Measurements from ENCODE around the gene ENOX1.

The ENOX1 gene

DNA sequence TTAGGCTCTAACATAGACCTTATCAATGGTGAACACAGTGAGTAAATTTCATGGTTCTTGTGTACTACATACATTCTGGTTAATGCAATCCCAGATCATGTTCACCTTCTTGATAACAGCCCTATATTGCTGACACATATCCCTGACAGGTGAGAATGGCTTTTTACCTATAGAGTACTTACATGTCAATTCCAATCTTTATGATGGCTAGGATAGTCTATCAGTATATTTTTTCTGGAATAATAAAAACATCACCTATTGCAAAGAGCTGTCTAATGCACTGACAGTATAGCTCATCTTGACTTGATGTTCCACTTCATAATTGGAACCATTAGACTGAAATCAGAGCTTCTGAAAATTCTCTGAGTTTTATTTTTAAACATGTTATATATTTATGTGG lies 199.4 kb downstream of the ENOX1 start:
- TF ChIP-seq, protein P1, sequence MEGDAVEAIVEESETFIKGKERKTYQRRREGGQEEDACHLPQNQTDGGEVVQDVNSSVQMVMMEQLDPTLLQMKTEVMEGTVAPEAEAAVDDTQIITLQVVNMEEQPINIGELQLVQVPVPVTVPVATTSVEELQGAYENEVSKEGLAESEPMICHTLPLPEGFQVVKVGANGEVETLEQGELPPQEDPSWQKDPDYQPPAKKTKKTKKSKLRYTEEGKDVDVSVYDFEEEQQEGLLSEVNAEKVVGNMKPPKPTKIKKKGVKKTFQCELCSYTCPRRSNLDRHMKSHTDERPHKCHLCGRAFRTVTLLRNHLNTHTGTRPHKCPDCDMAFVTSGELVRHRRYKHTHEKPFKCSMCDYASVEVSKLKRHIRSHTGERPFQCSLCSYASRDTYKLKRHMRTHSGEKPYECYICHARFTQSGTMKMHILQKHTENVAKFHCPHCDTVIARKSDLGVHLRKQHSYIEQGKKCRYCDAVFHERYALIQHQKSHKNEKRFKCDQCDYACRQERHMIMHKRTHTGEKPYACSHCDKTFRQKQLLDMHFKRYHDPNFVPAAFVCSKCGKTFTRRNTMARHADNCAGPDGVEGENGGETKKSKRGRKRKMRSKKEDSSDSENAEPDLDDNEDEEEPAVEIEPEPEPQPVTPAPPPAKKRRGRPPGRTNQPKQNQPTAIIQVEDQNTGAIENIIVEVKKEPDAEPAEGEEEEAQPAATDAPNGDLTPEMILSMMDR (IDR thresholded peaks at IDR 0.05) = no peak
- TF ChIP-seq ZFX (IDR thresholded peaks at IDR 0.05; ENCODE audit: borderline replicate concordance) = no peak
- no peak overlapping the region for H3K27ac ChIP-seq

DNA sequence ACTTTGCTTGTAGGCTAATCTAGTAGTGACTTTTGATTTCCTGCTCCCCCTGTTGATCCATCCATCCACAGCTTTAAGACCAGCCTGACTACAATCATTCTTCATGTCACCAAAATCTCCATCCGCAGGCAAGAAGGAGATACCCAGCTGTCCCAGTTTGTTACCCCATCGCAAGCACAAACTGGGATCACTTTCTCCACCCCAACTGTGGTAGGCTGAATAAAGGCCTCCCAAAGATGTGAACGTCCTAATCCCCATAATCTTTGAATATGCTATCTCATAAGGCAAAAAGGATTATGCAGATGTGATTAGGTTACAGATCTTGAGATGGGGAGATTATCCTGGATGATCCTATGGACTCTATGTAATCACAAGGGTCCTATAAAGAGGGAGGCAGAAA lies 202.0 kb downstream of the ENOX1 start:
- TF ChIP-seq ZFX (IDR thresholded peaks at IDR 0.05; ENCODE audit: borderline replicate concordance) = no peak
- TF ChIP-seq, protein P1 (IDR thresholded peaks at IDR 0.05) = no peak
- no peak overlapping the region for H3K27ac ChIP-seq

DNA sequence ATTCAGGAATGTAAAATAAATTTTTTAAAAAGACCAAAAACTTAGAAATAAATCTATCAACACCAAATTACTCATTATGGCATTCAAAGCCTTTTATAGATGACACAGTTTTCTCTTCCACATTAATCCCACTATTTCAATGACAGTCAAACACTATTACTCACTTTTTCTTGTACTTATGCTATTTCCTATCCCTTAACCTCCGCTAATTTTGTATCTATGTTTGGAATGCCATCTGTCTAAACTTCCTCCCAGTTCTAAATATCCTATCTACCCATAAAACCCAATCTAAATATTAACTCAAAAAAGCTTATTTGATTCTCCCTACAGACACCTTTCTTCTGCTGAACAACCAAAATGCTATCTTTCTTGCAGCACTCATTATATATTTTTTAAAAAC lies 203.5 kb downstream of the ENOX1 start:
- TF ChIP-seq ZFX (IDR thresholded peaks at IDR 0.05; ENCODE audit: borderline replicate concordance) = no peak
- TF ChIP-seq, protein P1 (IDR thresholded peaks at IDR 0.05) = no peak
- no peak overlapping the region for H3K27ac ChIP-seq

DNA sequence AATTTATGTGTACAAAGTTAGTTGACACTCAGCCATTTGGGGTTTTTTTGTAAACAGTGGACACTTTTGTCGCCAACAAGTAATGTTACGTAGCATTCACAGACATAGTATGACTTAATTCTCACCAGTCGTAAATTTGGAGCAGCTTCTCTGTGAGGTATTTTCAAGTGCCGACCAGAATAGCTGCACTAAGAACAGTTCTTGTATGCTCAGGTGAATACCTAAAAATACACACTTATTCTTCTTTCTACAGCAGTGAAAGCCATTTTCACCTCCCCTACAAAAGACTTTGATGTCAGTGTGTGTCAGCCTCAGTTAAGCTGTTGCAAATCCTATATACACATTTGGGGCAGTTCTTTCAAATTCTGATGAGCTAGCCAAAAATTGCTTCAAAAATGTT lies 206.5 kb downstream of the ENOX1 start:
- TF ChIP-seq, protein P1 (IDR thresholded peaks at IDR 0.05) = no peak
- no peak for TF ChIP-seq ZFX (IDR thresholded peaks at IDR 0.05; ENCODE audit: borderline replicate concordance)
- no peak overlapping the region for H3K27ac ChIP-seq

DNA sequence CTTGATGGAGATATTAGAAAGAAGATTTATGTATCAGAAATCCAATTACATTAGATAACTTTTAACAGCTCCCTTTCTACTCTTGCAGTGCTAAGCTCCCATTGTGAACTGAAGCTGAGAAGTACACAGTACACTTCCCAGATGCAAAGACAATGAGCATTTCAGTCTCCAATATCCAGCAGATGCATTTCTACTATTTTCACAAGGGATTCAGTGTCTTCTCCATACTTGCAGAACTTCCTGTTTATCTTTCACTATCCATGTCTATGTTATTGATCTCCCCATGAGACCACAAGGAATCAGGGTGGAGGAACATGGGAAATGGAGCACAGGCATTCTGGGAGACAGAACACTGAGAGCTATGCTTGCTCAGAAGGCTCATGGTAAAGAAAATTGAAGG lies 207.5 kb downstream of the ENOX1 start:
- H3K27ac ChIP-seq = no peak overlapping the region
- TF ChIP-seq ZFX (IDR thresholded peaks at IDR 0.05; ENCODE audit: borderline replicate concordance) = no peak
- TF ChIP-seq, protein P1 (IDR thresholded peaks at IDR 0.05) = no peak

DNA sequence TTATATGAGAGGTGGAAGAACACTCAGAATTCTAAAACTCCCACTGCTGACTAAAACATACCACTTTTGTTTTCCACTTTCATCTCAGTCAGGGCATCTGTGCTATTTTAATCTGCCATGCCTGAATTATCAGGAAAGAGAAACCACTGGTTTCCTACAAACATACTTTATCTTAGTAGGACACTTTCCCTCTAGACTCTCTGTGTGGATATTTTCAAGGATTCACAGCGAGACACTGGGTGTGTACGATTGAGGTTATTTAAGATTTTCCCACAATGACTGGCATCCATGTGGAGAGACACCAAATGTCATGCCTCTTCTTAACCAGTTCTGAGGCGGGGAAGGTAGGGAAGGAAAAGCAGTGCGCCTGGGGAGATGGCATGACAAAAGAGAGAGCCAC lies 212.2 kb downstream of the ENOX1 start:
- H3K27ac ChIP-seq = no peak overlapping the region
- TF ChIP-seq, protein P1 (IDR thresholded peaks at IDR 0.05) = no peak
- no peak for TF ChIP-seq ZFX (IDR thresholded peaks at IDR 0.05; ENCODE audit: borderline replicate concordance)

DNA sequence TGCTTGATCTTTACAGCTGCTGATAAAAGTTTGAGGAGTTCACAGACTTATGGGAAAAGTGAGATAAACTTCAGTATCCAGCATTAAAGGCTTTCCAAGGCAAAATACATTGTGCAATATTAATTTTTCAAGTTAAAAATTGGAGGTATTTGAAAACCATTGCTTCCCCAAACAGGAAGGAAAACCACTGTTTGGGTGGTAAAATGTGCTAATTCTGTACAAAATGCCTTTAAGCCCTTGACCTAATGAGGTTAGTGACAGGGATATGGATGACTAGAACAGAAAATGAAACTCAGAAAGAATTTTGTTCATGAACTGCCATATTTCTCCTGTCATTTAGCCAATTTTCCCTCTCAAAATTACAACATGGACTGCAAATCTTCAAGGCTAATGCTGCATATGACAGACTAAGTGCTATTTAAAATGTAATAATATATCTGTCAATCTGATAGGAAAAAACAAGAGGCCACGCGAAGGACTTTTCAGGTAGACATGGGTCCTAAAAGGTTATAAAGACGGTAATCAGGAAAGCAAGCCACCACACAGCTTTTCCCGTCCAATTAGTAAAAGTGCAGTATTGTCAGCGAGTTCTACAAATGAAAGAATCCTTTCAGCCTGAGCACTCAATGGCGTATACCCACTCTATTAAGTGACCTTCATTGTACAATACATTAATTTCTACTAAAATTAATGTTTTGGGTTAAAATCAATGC lies 212.8 kb downstream of the ENOX1 start:
- TF ChIP-seq, protein P1 (IDR thresholded peaks at IDR 0.05) = no peak
- TF ChIP-seq ZFX (IDR thresholded peaks at IDR 0.05; ENCODE audit: borderline replicate concordance) = no peak
- no peak overlapping the region for H3K27ac ChIP-seq
